Renal cortex interstitium (tissue), 3 donors: ENCODE measurements around the gene TMEM53. TPM values are rescaled to one million over a fixed set of nuclear protein-coding genes. Genes with fewer than 3 reads are reported as not detected.

Experiments used
- polyA plus RNA-seq, 3 donors: library from polyadenylated mRNA; unstranded; fragments of 120-200 nt; gene quantifications; one replicate each; pipeline ENCODE4 v1.2.1, GENCODE V29; 2013; ENCODE audit not compliant: insufficient read length in 3 of 3

TMEM53 gene
- polyA plus RNA-seq, 3 donors = 11.0 to 12.8 (median 12.1) TPM

Other genes starting within 250 kb of the TMEM53 start
- gene ARMH1, start 233 bp upstream of the TMEM53 start, polyA plus RNA-seq = 1 to 10 TPM; 6.0 to 8.8 (median 6.3) TPM
- not detected for gene RNU5D-1, start 56.7 kb upstream of the TMEM53 start, polyA plus RNA-seq
- 10 to 100 TPM; 22.7 to 32.6 (median 30.8) TPM for gene KIF2C, start 65.4 kb upstream of the TMEM53 start, polyA plus RNA-seq
- gene RPS8, start 101.1 kb upstream of the TMEM53 start, polyA plus RNA-seq = 1,000 to 10,000 TPM; 2,233 to 2,482 (median 2,364) TPM
- under 1 TPM; 0.37 to 0.67 (median 0.65) TPM for gene BEST4, start 113.7 kb upstream of the TMEM53 start, polyA plus RNA-seq
- gene PLK3, start 125.9 kb upstream of the TMEM53 start, polyA plus RNA-seq = 1 to 10 TPM; 5.9 to 8.0 (median 7.7) TPM
- gene DYNLT4, start 132.9 kb upstream of the TMEM53 start, polyA plus RNA-seq = under 1 TPM in 2 of 3 donors, not detected in 1; 0.24 to 0.39 TPM
- gene BTBD19, start 134.0 kb upstream of the TMEM53 start, polyA plus RNA-seq = 10 to 100 TPM; 12.7 to 25.7 (median 12.7) TPM
- gene PTCH2, start 168.8 kb upstream of the TMEM53 start, polyA plus RNA-seq = 1 to 10 TPM; 3.8 to 6.6 (median 5.5) TPM